GM21825 (cell line): ENCODE data around the gene FABP7.

Experiments used
- ATAC-seq: cut with Tn5 transposase; IDR thresholded peaks from one replicate; pipeline ENCODE4 v1.9.1; 2021; ENCODE audit warnings: mild to moderate bottlenecking, moderate library complexity; ENCODE audit not compliant: unreplicated experiment

FABP7 gene

GRCh38 chr6:122832459-122832858 lies 52.9 kb downstream of the FABP7 start:
- ATAC-seq, result no peak

DNA sequence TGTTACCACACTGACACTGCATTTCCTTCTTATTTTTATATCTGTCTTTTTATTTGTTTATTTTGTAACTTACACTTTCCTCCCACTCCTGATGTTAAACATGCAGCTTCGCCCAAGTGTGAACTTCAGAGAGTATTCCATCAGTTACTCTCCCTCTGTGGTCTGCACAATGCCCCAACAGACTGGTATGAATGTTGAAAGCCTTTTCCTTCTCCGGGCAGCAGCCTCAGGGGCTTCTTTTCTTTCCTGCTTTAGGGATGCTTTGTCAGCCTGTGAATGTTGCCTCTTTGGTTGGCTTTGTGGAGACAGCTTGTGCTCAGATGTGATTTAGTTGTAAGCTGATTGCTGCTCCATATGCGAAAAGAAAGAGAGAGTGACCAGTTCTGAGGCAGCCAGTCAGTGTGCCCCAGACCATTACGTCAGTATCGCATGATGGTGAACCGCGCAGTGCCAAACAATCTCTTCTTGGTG lies 53.5 kb downstream of the FABP7 start:
- ATAC-seq, result no peak
